Right cardiac atrium (tissue), 5 donors: ENCODE results near the gene CNIH1. TPM values are rescaled to one million over a fixed set of nuclear protein-coding genes. Genes with fewer than 3 reads are reported as not detected.
"Not testable (repeated sequence)": the region's sequence is repeated elsewhere in the genome, so short reads cannot be mapped to it uniquely, and the experiment has no call there.

Experiments used
- ATAC-seq, 2 donors: fragments of 200-7000 bp; cut with Tn5 transposase; one replicate each; pipeline versions ENCODE4 v1.8.0 to v1.9.1; 2020; ENCODE audit warnings: moderate library complexity in 2 of 2, mild to moderate bottlenecking in 1 of 2
- DNase-seq, 3 donors: peaks; one replicate each; pipeline ENCODE4 v3.0.0-alpha.2; 2020
- H3K27ac ChIP-seq: one replicate; pipeline ENCODE4 v1.5.1; 2013; ENCODE audit warnings: mild to moderate bottlenecking, low read length, control low read depth, moderate library complexity
- H3K27me3 ChIP-seq: one replicate; pipeline ENCODE4 v1.6.1; 2013; ENCODE audit not compliant: control insufficient read depth, insufficient read depth
- H3K4me1 ChIP-seq: one replicate; pipeline ENCODE4 v1.6.1; 2013; ENCODE audit warnings: low read length; ENCODE audit not compliant: control insufficient read depth, insufficient read depth
- H3K4me3 ChIP-seq: one replicate; pipeline ENCODE4 v1.5.1; 2013; ENCODE audit warnings: low read length, control low read depth
- H3K9me3 ChIP-seq: one replicate; pipeline ENCODE4 v1.6.1; 2013; ENCODE audit warnings: low read length; ENCODE audit not compliant: control insufficient read depth
- WGBS: extraction: QIAGEN DNeasy Blood & Tissue Kit; methylation state at CpG from one replicate; pipeline ENCODE4 v1.1.7; 2013; 5-methylcytosine and 5-hydroxymethylcytosine counted together
- intact Hi-C, 4 donors: fragments of 100-400 bp; cut with DNase I; formaldehyde crosslinking; loops; one replicate each; pipeline versions ENCODE4 v1.11.0 to v1.14.0; 2022 to 2023
- polyA plus RNA-seq: library from polyadenylated mRNA; stranded (reverse); fragments of 200-250 nt; gene quantifications from one replicate; pipeline ENCODE4 v1.2.3, GENCODE V29; 2013
- total RNA-seq, 4 donors: library from RNA; stranded (reverse); fragmentation: NEBNext Ultra II Directional; extraction: Animal tissue kit (Norgen Biotek cat#: 25700); gene quantifications; one replicate each; pipeline ENCODE4 v1.2.1, GENCODE V29; 2021
- donor health status: healthy with polysubstance abuse.
- donor health status: DM: no; HTN: yes; CAD: no.
- donor health status: DM: no; HTN: no; CAD: no.
- donor health status: DM: no; HTN: yes; CAD: no; lungs with severe emphysema.
- donor health status: DM: yes; HTN: yes; CAD: no.

Gene CNIH1
- total and polyA plus RNA-seq, 5 donors, result 92.2 to 114 (median 107) TPM

DNA sequence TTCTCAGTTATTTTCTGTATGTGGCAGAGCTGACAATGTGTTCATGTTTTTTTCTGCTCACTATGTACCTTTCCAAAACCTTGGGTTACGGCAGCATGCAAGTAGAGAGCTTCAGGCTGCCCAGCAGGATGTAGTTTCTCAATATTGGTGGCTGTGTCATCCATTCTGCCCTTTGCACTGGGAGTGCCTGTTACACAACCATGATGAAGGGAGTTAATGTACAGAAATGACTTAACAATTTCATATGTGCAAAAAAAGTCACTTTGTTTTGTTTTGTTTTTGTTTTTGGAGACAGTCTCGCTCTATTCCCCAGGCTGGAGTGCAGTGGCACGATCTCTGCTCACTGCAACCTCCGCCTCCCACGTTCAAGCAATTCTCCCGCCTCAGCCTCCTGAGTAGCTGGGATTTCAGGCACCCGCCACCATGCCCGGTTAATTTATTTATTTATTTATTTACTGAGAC lies 6.1 kb upstream of the CNIH1 start:
- Histone ChIP-seq H3K4me1 (peaks cover 2% of the 10 kb centered on the region), H3K4me3 (no peak overlapping the region), H3K9me3 (no peaks in the 10 kb centered on the region), H3K27me3 (no peaks in the 10 kb centered on the region), H3K27ac (no peak overlapping the region)
- no peak for DNase-seq
- intact Hi-C loops, result no loop called here
- no peak for ATAC-seq
- 91% methylated on average over 8 of the region's 8 CpGs for WGBS

DNA sequence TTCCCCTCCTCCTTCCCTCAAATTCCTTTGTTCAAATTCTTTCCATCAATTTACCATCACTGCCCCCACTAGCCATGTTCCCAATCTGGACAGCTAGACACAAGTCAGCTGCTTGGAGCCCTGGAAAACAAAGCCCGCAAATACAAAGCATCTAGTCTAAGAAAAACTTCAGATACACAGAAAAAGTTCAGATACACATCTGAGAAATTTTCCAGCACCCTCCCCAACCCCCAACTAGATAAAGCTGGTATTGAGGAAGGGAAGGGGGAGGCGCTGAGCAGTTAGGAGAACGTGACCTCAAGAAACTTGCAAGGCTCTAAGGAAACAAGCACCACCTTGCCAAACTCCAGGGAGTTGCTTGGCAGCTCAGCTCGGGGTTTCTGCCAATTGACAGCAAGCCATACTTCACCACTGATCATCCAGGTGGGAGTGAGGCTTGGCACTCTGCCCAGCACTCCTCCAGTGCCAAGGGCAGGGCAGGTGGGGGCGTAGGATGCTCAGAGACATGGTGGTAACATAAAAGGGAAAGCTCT lies 5.1 kb upstream of the CNIH1 start:
- intact Hi-C loops, result no loop called here
- whole genome bisulfite sequencing, result 32% methylated on average over 5 of the region's 5 CpGs

DNA sequence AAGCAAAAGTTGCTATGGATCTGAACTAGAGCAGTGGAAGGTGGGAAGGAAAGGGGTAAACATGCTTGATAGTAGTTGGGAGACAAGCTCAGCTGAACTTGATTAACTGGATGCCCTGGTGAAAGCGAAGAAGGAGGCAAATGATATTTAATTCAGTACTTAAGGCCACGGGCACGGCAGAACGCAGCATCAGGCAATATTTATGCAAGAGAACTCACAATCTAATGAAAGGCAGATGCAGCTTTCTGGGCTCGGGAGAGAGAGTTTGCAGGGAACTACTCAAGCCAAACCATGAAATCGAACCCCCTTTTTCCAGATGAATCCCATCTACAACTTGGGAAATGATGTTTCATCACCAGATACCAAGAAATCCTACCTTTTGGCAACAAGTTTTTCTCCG lies 3.5 kb upstream of the CNIH1 start:
- DNase-seq (no peak), ATAC-seq (no peak)
- intact Hi-C loops, result no loop called here
- H3K4me3 ChIP-seq, result no peak overlapping the region
- H3K27ac ChIP-seq, result no peak overlapping the region
- peaks cover 2% of the 10 kb centered on the region for H3K4me1 ChIP-seq
- 84% methylated on average over 7 of the region's 7 CpGs for WGBS
- no peaks in the 10 kb centered on the region for H3K9me3 ChIP-seq
- H3K27me3 ChIP-seq, result no peaks in the 10 kb centered on the region

More for the DNA sequence above, 5.1 kb upstream of the CNIH1 start:
- no peak overlapping the region for H3K27ac ChIP-seq
- no peaks in the 10 kb centered on the region for H3K9me3 ChIP-seq
- H3K27me3 ChIP-seq, result no peaks in the 10 kb centered on the region
- DNase-seq (no peak), ATAC-seq (peak in 1 of 2 donors; percentile 13)
- H3K4me1 ChIP-seq, result peaks cover 2% of the 10 kb centered on the region
- no peak overlapping the region for H3K4me3 ChIP-seq

DNA sequence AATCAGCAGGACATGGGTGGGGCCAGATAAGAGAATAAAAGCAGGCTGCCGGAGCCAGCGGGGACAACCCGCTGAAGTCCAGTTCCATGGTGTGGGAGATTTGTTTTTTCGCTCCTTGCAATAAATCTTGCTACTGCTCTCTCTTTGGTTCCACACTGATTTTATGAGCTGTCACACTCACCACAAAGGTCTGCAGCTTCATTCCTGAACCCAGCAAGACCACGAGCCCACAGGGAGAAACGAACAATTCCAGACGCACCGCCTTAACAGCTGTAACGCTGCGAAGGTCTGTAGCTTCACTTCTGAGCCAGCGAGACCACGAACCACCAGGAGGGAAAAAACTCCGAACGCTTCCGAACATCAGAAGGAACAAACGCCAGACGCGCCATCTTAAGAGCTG lies 2.8 kb upstream of the CNIH1 start:
- Histone ChIP-seq H3K27ac (no peak overlapping the region), H3K4me1 (peaks cover 2% of the 10 kb centered on the region), H3K9me3 (no peaks in the 10 kb centered on the region), H3K4me3 (no peak overlapping the region), H3K27me3 (no peaks in the 10 kb centered on the region)
- 94% methylated on average over 18 of the region's 18 CpGs for WGBS
- ATAC-seq (no peak), DNase-seq (no peak)
- intact Hi-C loops, result no loop called here

DNA sequence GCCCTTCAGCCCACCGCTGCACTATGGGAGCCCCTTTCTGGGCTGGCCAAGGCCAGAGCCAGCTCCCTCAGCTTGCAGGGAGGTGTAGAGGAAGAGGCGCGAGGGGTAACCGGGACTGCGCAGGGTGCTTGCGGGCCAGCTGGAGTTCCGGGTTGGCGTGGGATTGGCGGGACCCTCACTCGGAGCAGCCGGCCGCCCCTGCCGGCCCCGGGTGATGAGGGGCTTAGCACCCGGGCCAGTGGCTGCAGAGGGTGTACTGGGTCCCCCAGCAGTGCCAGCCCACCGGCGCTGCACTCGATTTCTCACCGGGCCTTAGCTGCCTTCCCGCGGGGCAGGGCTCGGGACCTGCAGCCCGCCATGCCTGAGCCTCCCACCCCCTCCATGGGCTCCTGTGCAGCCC lies 1.8 kb upstream of the CNIH1 start:
- intact Hi-C loops, H3K27ac ChIP-seq, H3K4me1 ChIP-seq, H3K4me3 ChIP-seq, H3K27me3 ChIP-seq, ATAC-seq, H3K9me3 ChIP-seq: not testable (repeated sequence)
- peak in 1 of 3 donors; percentile 60 for DNase-seq
- 97% methylated on average over 20 of the region's 23 CpGs for WGBS

DNA sequence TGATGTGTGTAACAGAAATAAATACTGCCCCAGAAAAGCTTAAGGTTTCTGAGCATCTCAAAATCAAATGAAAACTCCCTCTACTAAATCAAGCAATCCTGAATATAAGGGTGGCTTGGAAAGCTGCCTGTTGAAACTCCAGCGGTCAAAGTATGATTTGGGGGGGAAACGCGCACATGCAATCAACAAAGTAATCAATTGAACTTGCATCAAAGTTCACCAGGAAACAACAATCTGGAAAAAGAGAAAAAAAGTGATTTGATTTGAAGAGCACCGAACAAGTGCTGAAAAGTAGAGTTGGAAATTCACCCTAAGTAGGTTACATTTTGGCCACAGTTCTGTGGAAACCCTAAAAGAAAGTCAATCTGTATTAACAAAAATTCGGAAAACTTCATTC lies 700 bp downstream of the CNIH1 start:
- Histone ChIP-seq H3K4me1 (peaks cover 3% of the 10 kb centered on the region), H3K27me3 (no peaks in the 10 kb centered on the region), H3K9me3 (no peaks in the 10 kb centered on the region), H3K4me3 (peak overlapping the region; percentile 90), H3K27ac (peak overlapping the region; percentile 98)
- WGBS, result under 1% methylated on average over 5 of the region's 5 CpGs
- no peak for ATAC-seq
- no peak for DNase-seq
- intact Hi-C loops, result no loop called here

DNA sequence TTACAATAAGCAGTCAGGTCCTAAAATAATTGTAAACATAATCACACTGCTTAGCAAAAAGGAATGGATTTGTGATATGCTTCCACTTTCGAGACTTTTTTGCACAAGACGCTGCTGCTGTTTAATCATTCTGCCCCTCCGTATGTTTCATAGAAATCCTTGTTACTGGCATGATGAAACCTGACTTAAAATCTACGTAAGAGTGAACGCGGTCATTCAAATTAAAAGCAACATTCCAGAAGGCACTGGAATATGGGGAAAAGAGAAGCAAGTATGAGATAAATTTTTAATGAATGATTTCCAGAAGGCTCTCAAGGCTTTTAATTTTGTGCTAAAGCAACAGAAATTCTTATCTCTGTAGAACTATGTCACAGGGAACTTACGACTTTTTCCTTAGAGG lies 1.1 kb downstream of the CNIH1 start:
- ATAC-seq (no peak), DNase-seq (no peak)
- WGBS, result 55% methylated on average over 7 of the region's 7 CpGs
- Histone ChIP-seq H3K27ac (no peak overlapping the region), H3K9me3 (no peaks in the 10 kb centered on the region), H3K4me1 (peaks cover 3% of the 10 kb centered on the region), H3K4me3 (peak overlapping the region; percentile 90), H3K27me3 (no peaks in the 10 kb centered on the region)
- intact Hi-C loops, result no loop called here

DNA sequence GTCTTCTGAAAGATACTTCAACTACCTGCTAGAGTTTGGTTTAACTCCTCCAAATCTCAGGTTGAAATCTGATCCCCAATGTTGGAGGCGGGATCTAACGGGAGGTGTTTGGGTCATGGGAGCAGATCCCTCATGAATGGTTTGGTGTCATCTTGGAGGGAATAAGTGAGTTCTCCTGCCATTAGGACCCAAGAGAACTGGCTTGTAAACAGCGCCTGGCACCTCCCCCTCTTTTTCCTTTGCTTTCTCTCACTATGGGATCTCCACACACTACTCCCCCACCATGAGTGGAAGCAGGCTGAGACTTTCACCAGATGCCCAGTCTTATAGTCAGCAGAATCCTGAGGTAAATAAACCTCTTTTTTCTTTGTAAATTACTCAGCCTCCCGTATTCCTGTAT lies 2.5 kb downstream of the CNIH1 start:
- Histone ChIP-seq H3K9me3 (no peaks in the 10 kb centered on the region), H3K27ac (peak overlapping the region; percentile 31), H3K4me3 (no peak overlapping the region), H3K27me3 (no peaks in the 10 kb centered on the region), H3K4me1 (peaks cover 3% of the 10 kb centered on the region)
- 88% methylated on average over 4 of the region's 4 CpGs for WGBS
- intact Hi-C loops, result no loop called here
- no peak for DNase-seq
- ATAC-seq, result no peak

DNA sequence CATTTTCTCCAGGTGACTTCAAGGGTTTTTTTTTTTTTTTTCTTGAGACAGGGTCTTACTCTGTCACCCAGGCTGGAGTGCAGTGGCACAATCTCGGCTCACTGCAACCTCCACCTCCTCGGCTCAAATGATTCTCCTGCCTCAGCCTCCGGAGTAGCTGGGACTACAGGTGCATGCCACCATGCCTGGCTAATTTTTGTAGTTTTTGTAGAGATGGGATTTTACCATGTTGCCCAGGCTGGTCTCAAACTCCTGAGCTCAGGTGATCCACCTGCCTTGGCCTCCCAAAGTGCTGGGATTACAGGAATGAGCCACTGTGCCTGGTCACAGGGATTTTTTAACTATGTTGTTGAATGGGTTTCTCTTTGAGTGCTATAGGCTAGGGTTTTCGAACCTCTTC lies 3.2 kb downstream of the CNIH1 start:
- H3K27ac ChIP-seq, H3K4me1 ChIP-seq, H3K9me3 ChIP-seq, intact Hi-C loops, H3K27me3 ChIP-seq, DNase-seq, H3K4me3 ChIP-seq, ATAC-seq: not testable (repeated sequence)
- WGBS, result 94% methylated on average over 4 of the region's 4 CpGs

DNA sequence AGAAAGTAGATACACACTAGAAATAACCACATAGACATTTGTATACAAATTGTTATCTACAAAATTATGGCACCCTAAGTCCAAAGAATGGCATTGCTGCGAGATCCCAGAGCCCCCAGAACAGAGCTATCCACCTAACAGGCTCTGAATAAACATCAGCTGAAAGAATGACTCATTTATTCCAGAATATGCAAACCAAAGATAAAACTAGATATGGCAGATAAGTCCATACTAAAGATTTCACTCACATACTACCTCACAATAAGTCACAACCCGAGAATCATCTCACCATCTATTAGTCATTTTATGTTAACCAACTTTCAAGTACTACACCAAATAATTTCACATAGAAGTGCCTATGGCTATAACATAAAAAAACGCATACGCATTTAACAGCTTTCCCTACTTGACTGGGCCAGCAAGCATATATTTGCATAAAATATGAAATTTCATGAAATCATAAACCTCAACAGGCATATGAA lies 5.6 kb downstream of the CNIH1 start:
- no peaks in the 10 kb centered on the region for H3K9me3 ChIP-seq
- WGBS, result 78% methylated on average over 4 of the region's 4 CpGs
- ATAC-seq (no peak), DNase-seq (no peak)
- intact Hi-C loops, result no loop called here
- H3K27ac ChIP-seq, result no peak overlapping the region
- H3K27me3 ChIP-seq, result no peaks in the 10 kb centered on the region
- peaks cover 3% of the 10 kb centered on the region for H3K4me1 ChIP-seq
- no peak overlapping the region for H3K4me3 ChIP-seq

DNA sequence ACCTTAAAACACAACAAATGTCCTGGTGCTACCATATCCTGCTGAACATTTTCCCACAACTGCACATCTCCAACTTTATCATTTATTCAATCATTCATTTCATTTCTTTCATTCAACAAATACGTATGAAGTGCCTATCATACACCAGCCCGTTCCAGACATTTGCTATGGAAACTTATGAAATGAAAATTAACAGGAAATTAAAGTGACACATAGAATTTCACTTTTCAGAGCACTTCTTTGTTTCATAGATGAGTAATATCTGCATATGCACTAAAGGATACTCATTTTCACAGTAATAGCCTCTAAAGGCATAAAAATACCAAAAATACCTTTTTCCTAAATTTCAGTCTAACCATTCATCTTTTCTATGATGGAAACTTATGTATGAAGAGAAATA lies 12.6 kb downstream of the CNIH1 start:
- intact Hi-C loops, result no loop called here
- no peak overlapping the region for H3K4me3 ChIP-seq
- H3K27ac ChIP-seq, result no peak overlapping the region
- H3K4me1 ChIP-seq, result no peaks in the 10 kb centered on the region
- no peaks in the 10 kb centered on the region for H3K27me3 ChIP-seq
- no peak for DNase-seq
- no peaks in the 10 kb centered on the region for H3K9me3 ChIP-seq
- WGBS, result 85% methylated on average over 2 of the region's 2 CpGs
- ATAC-seq, result no peak

DNA sequence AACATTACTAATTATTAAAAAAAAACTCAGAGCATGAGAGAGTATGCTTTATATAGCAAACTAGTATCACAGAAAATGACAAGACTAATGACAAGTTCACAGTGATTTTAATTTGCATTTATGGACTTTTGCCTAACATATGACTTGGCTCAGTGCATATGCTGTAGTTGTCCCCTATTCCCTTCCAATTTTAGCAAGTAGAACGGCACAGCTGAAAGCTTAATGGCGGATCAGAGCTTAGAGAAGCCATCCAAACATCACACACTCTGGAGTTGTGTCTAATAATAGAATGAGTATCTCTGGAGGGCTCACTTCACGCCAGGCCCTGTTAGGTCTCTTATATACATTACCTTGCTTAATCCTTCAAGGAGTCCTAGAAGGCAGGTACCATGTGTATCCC lies 13.3 kb downstream of the CNIH1 start:
- peak; percentile 77 to 86 for ATAC-seq

More for the DNA sequence above, 13.3 kb downstream of the CNIH1 start:
- Histone ChIP-seq H3K4me1 (no peaks in the 10 kb centered on the region), H3K27me3 (no peaks in the 10 kb centered on the region), H3K27ac (no peak overlapping the region), H3K4me3 (no peak overlapping the region), H3K9me3 (no peaks in the 10 kb centered on the region)
- intact Hi-C loops, result no loop called here
- DNase-seq, result no peak
- 43% methylated on average over 3 of the region's 3 CpGs for WGBS
